PFSK-1 (cell line): ENCODE results near the gene UST.

Experiments
- FOXP2 ChIP-seq: optimal IDR thresholded peaks from 2 replicates; pipeline ENCODE3; 2011; ENCODE audit warnings: borderline replicate concordance, control low read depth, inconsistent platforms; ENCODE audit not compliant: insufficient read depth; ENCODE audit errors: extremely low read length, extremely low read depth
- POLR2AphosphoS5 ChIP-seq: IDR thresholded peaks from 2 replicates; pipeline ENCODE4 v1.6.1; 2012; ENCODE audit warnings: low read depth, mild to moderate bottlenecking, control low read depth, low read length, moderate library complexity
- SIN3A ChIP-seq: IDR thresholded peaks from 2 replicates; pipeline ENCODE4 v1.6.1; 2012; ENCODE audit warnings: mild to moderate bottlenecking, low read length, moderate library complexity, borderline replicate concordance; ENCODE audit not compliant: insufficient read depth
- TAF1 ChIP-seq: IDR thresholded peaks from 2 replicates; pipeline ENCODE4 v1.6.1; 2012; ENCODE audit warnings: low read length, control low read depth, borderline replicate concordance; ENCODE audit not compliant: insufficient read depth
- TF ChIP-seq, protein P1 (sequence below), 2 experiments: IDR thresholded peaks; 2 replicates each; pipeline versions ENCODE4 v1.6.1 to v1.8.0; 2011 to 2012; ENCODE audit warnings: low read depth in 2 of 2, low read length in 2 of 2, control low read depth in 1 of 2, inconsistent platforms in 1 of 2, mild to moderate bottlenecking in 1 of 2, moderate library complexity in 1 of 2; ENCODE audit not compliant: insufficient read depth in 1 of 2

DNA sequence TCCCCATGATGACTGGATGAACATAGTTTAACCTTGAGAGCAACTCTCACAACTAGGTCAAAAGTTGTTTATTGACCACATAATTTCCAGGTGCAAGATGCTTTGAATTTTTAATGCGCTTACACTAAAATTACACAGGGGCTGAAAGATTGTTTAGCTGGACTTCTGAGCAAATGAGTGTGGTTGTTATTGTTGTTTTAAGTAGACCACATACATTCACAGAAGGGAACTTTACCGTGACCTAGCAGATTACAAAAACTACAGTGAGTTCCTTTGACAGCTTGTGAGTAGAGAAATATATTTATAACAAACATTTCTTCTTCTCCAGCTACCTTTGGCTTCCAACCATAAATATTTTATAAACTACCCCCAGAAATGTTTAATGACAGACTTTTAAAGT lies 178.9 kb downstream of the UST start:
- TF ChIP-seq SIN3A = no peak
- TF ChIP-seq POLR2AphosphoS5 = no peak
- TF ChIP-seq, protein P1, sequence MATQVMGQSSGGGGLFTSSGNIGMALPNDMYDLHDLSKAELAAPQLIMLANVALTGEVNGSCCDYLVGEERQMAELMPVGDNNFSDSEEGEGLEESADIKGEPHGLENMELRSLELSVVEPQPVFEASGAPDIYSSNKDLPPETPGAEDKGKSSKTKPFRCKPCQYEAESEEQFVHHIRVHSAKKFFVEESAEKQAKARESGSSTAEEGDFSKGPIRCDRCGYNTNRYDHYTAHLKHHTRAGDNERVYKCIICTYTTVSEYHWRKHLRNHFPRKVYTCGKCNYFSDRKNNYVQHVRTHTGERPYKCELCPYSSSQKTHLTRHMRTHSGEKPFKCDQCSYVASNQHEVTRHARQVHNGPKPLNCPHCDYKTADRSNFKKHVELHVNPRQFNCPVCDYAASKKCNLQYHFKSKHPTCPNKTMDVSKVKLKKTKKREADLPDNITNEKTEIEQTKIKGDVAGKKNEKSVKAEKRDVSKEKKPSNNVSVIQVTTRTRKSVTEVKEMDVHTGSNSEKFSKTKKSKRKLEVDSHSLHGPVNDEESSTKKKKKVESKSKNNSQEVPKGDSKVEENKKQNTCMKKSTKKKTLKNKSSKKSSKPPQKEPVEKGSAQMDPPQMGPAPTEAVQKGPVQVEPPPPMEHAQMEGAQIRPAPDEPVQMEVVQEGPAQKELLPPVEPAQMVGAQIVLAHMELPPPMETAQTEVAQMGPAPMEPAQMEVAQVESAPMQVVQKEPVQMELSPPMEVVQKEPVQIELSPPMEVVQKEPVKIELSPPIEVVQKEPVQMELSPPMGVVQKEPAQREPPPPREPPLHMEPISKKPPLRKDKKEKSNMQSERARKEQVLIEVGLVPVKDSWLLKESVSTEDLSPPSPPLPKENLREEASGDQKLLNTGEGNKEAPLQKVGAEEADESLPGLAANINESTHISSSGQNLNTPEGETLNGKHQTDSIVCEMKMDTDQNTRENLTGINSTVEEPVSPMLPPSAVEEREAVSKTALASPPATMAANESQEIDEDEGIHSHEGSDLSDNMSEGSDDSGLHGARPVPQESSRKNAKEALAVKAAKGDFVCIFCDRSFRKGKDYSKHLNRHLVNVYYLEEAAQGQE (IDR thresholded peaks at IDR 0.05; ENCODE audit: insufficient read depth in 1 of 2, low read depth in 2 of 2, low read length in 2 of 2) = no peak
- no peak for TF ChIP-seq FOXP2
- no peak for TF ChIP-seq TAF1
